ENCODE results near the gene ACO2.

DNA sequence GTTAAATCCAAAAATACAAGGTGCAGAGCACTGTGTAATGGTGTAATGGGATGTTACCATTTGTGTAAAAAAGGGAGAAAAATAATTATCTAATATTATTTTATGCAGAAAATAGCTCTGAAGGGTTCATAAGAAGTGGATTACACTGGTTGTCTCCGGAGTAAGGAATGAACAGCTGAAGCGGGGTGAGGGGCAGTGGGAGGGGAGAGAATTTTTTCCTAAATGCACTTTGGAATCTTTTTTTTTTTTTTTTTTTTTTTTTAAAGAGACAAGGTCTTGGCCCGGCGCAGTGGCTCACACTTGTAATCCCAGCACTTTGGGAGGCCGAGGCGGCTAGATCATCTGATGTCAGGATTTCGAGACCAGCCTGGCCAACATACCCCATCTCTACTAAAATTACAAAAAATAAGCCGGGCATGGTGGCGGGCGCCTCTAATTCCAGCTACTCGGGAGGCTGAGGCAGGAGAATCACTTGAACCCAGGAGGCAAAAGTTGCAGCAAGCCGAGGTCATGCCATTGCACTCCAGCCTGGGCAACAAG lies 82.1 kb downstream of the ACO2 start:
- TF ChIP-seq CTCF (IDR thresholded peaks at IDR 0.05): no peak
- TF ChIP-seq POLR2A (IDR thresholded peaks at IDR 0.05): no peak
- TF ChIP-seq POLR2AphosphoS5 (IDR thresholded peaks at IDR 0.05): no peak

All from prostate gland (tissue), 2 donors.